A549 treated with CORT108297 at 1 μM for 4 hours (cell line): Measurements from ENCODE around the gene PITX3. TPM values are rescaled to one million over a fixed set of nuclear protein-coding genes. Genes with fewer than 3 reads are reported as not detected.

Experiments used
- total RNA-seq: library from RNA; stranded (reverse); fragments of 200-300 nt; extraction: Qiagen RNA extraction; gene quantifications from 5 replicates; pipeline ENCODE4 v1.2.3, GENCODE V29; 2022

The PITX3 gene
- total RNA-seq: 0.37 to 0.51 TPM (median 0.43 TPM) in 5 replicates

GRCh38 chr10:102241444-102242117, at the start of gene PITX3:
TSS of gene PITX3 (minus strand) at chr10:102241512. CDS start at chr10:102232080, 9,432 bp downstream.

DNA sequence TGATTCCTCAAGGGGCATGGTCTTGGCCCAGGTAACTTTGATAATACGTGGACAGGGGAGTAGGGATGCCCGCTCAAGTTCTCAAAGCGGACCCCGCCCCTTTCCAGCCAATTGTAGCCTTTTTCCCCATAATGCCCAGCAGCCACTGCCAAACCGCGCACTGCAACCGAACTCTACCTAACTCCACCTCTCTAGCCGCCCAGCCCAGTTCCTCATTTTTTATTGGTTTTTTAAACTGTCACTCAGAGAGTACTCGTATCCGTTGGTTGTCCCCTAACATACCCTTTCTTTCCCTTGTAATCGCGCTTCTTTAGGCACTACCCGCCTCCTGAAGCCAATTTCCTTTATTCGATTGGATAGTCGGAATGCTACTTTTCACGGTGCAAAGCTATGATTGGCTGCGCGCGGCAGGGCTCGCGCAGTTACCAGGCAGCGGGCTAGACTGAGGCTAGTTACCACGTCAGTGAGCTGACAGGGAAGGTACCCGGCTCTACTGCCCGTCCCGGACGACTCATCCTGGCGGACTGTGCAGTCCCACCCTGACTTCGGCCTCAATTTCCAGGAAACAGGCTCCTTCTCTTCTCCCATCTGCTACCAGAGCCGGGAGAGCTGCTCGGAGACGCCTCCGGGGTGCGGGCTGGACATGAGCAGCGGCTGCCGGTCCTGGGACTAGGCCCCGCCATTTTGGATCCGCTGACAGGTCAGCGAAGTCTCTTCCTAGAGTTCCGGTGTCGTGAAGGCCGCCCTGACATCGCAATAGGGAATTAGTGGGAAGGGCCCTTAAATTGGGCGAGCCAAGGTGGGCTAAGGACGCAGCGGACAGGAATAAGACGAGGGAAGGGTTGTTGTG, 4.0 kb upstream of the PITX3 start, which contains the start of gene GBF1:
Gene GBF1 (plus strand): TSS at position 451 of the 850 bp plus-strand sequence. CDS start 13,407 bp downstream, outside the sequence.

GRCh38 chr10:102225646-102226541, 15.4 kb downstream of the PITX3 start, which contains the start of gene ELOVL3:
TSS of gene ELOVL3 (plus strand) at chr10:102226299. CDS start at chr10:102226549, 250 bp downstream.

Other genes with a start within 250 kb of the PITX3 start
- gene ARMH3, start 185.3 kb downstream of the PITX3 start, total RNA-seq: 10.1 to 12.6 TPM (median 11.7 TPM) in 5 replicates
- gene HPS6, start 176.2 kb downstream of the PITX3 start, total RNA-seq: 25.6 to 39.3 TPM (median 36.0 TPM) in 5 replicates
- 29.7 to 43.0 TPM (median 40.8 TPM) in 5 replicates for gene LDB1, start 121.1 kb downstream of the PITX3 start, total RNA-seq
- gene PPRC1, start 108.5 kb downstream of the PITX3 start, total RNA-seq: 48.1 to 62.1 TPM (median 57.8 TPM) in 5 replicates
- gene NOLC1, start 89.1 kb downstream of the PITX3 start, total RNA-seq: 166 to 187 TPM (median 171 TPM) in 5 replicates
- gene ELOVL3, start 15.2 kb downstream of the PITX3 start, total RNA-seq: 0.16 to 0.40 TPM (median 0.30 TPM) in 5 replicates
- gene GBF1, start 4.0 kb upstream of the PITX3 start, total RNA-seq: 22.7 to 27.3 TPM (median 26.3 TPM) in 5 replicates
- 68.1 to 102 TPM (median 85.6 TPM) in 5 replicates for gene NFKB2, start 154.2 kb upstream of the PITX3 start, total RNA-seq
- gene PSD, start 177.3 kb upstream of the PITX3 start, total RNA-seq: 0.18 to 0.60 TPM (median 0.46 TPM) in 5 replicates
- 6.5 to 12.1 TPM (median 10.1 TPM) in 5 replicates for gene FBXL15, start 179.3 kb upstream of the PITX3 start, total RNA-seq
- gene CUEDC2, start 191.1 kb upstream of the PITX3 start, total RNA-seq: 61.2 to 73.2 TPM (median 66.7 TPM) in 5 replicates
- gene C10orf95, start 210.0 kb upstream of the PITX3 start, total RNA-seq: 0.08 to 0.19 TPM (median 0.17 TPM) in 5 replicates